ENCODE data around the gene COL8A2. TPM values are rescaled to one million over a fixed set of nuclear protein-coding genes. Genes with fewer than 3 reads are reported as not detected.

Gene COL8A2
- total RNA-seq, 6 experiments from 2014 or later = 0.18 to 0.74 (median 0.52) TPM

- peaks cover 0 to 13% (median 0%) of the 10 kb centered on the region in 4 donors for H3K4me1 ChIP-seq
- WGBS (ENCODE audit: insufficient coverage, low coverage, low lambda C conversion rate, missing lambda C conversion rate) = 85% methylated on average over 4 of the region's 31 CpGs
- H3K9me3 ChIP-seq = no peaks in the 10 kb centered on the region
- intact Hi-C loops (cut with DNase I) = loop anchor here in 1 of 2 donors (5.0 kb wide), 1 partner anchor 205 kb away; the partner anchor contains the start of gene AGO1
- TF ChIP-seq POLR2A (IDR thresholded peaks at IDR 0.05) = no peak
- TF ChIP-seq CTCF (IDR thresholded peaks at IDR 0.05) = no peak
- H3K4me3 ChIP-seq = no peak overlapping the region
- DNase-seq (peak in 2 of 3 donors; percentile 26 to 46), ATAC-seq (no peak)
- no peak overlapping the region for H3K27ac ChIP-seq
- H3K36me3 ChIP-seq = peaks cover 0 to 14% (median 0%) of the 10 kb centered on the region in 4 donors
- H3K27me3 ChIP-seq = no peaks in the 10 kb centered on the region
Observed at GRCh38 chr1:36087233-36088123, 37.5 kb downstream of the COL8A2 start.

DNA sequence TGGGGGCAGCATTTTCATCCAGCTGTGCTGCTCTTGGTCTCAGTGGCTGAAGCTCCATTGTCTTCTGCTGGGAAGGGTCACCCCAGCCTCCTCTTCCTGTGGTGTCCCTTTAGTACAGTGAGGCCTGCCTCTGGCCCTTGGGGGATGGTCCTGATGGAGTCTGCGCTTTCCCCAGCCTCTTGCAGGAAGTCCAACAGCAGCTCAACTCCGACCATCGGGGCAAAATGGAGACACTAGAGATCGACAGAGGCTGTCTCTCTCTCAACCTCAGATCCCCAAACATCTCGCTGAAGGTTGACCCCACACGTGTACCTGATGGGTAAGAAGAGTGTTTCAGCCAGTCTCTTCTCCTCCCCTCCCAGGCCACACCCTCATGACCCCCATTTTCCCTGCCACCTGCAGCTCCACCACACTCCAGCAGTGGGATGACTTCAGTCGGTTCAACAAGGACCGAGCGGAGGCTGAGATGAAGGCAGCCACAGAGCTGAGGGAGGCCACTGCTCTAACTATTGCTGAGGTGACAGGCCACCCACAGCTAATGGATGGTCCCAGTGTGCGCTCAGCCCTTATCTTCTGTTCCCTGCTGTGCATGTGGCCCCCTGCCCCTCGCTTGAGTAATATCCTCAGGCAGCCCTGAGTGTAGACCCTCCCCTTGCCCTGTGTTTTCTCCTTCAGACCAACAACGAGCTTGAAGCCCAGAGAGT lies 38.3 kb downstream of the COL8A2 start:
- Histone ChIP-seq H3K27me3 (no peaks in the 10 kb centered on the region), H3K36me3 (peaks cover 0 to 6% (median 0%) of the 10 kb centered on the region in 4 donors), H3K4me3 (no peak overlapping the region), H3K4me1 (peaks cover 0 to 13% (median 0%) of the 10 kb centered on the region in 4 donors), H3K27ac (no peak overlapping the region), H3K9me3 (no peaks in the 10 kb centered on the region)
- intact Hi-C loops (cut with DNase I) = loop anchor here in 1 of 2 donors (5.0 kb wide), 1 partner anchor 204 kb away; the partner anchor contains the start of gene AGO1
- DNase-seq (no peak), ATAC-seq (no peak)
- TF ChIP-seq CTCF (IDR thresholded peaks at IDR 0.05) (no peak), POLR2A (IDR thresholded peaks at IDR 0.05) (no peak)
- WGBS (ENCODE audit: insufficient coverage, low coverage, low lambda C conversion rate, missing lambda C conversion rate) = 82% methylated on average over 4 of the region's 12 CpGs

DNA sequence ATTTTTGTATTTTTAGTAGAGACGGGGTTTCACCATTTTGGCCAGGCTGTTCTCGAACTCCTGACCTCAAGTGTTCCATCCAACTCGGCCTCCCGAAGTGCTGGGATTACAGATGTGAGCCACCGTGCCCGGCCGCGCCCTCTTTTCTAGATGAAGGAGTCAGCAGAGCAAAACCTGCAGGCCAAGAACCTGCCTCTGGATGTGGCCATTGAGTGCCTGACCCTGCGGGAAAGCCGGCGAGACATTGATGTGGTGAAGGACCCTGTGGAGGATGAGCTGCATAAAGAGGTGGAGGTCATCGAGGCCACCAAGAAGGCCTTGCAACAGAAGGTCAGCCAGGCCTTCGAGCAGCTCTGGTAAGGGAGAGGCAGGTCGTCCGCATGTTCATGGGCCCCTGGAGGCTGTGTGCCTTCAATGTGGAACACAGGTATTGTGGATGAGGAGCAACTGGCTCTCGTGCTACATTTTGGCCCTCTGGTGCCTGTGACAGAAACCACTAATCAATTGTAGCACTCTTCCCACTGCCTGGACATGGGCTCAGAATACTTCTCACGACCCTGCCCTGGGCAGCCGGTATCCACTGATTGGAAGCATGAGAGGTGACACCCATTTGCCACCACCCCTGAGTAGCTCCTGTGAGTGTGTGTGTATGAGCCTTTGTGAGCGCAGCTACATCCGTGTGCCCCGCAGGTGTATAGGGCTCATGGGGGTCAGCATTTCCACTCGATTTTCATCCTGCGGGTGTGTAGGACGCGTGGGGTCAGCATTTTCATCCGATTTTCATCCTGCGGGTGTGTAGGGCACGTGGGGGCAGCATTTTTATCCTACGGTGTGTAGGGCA lies 39.1 kb downstream of the COL8A2 start:
- DNase-seq (no peak), ATAC-seq (no peak)
- no peaks in the 10 kb centered on the region for H3K36me3 ChIP-seq
- WGBS (ENCODE audit: insufficient coverage, low coverage, low lambda C conversion rate, missing lambda C conversion rate) = 91% methylated on average over 11 of the region's 29 CpGs
- no peak overlapping the region for H3K4me3 ChIP-seq
- no peaks in the 10 kb centered on the region for H3K27me3 ChIP-seq
- H3K9me3 ChIP-seq = no peaks in the 10 kb centered on the region
- no peak for TF ChIP-seq POLR2A (IDR thresholded peaks at IDR 0.05)
- TF ChIP-seq CTCF (IDR thresholded peaks at IDR 0.05) = no peak
- H3K4me1 ChIP-seq = peaks cover 0 to 13% (median 0%) of the 10 kb centered on the region in 4 donors
- no peak overlapping the region for H3K27ac ChIP-seq
- intact Hi-C loops (cut with DNase I) = loop anchor here in 1 of 2 donors (5.0 kb wide), 1 partner anchor 204 kb away; the partner anchor contains the start of gene AGO1

GRCh38 chr1:36085126-36085525 lies 39.9 kb downstream of the COL8A2 start:
- Histone ChIP-seq H3K4me3 (no peak overlapping the region), H3K4me1 (peaks cover 0 to 13% (median 0%) of the 10 kb centered on the region in 4 donors), H3K36me3 (no peaks in the 10 kb centered on the region), H3K27ac (no peak overlapping the region), H3K27me3 (no peaks in the 10 kb centered on the region), H3K9me3 (no peaks in the 10 kb centered on the region)
- intact Hi-C loops (cut with DNase I) = loop anchor here in 1 of 2 donors (5.0 kb wide), 1 partner anchor 203 kb away; the partner anchor contains the start of gene AGO1
- TF ChIP-seq POLR2A (IDR thresholded peaks at IDR 0.05) (no peak), CTCF (IDR thresholded peaks at IDR 0.05) (no peak)
- no peak for ATAC-seq
- no peak for DNase-seq
- WGBS (ENCODE audit: insufficient coverage, low coverage, low lambda C conversion rate, missing lambda C conversion rate) = 81% methylated on average over 4 of the region's 9 CpGs

Data from right lobe of liver (tissue), 6 donors.